Measurements from ENCODE around the gene PFN3.

- TF ChIP-seq KDM1A (CRISPR knock-in tag; IDR thresholded peaks at IDR 0.05) (no peak), CREM (IDR thresholded peaks at IDR 0.05) (no peak), CREM (CRISPR knock-in tag; IDR thresholded peaks at IDR 0.05) (no peak), TBL1XR1 (IDR thresholded peaks at IDR 0.05; ENCODE audit: borderline replicate concordance, low read length, partially characterized antibody) (no peak), BCLAF1 (IDR thresholded peaks at IDR 0.05) (no peak), ZBTB43 (CRISPR knock-in tag; conservative IDR thresholded peaks at IDR 0.05) (no peak), ZNF652 (CRISPR knock-in tag; IDR thresholded peaks at IDR 0.05; ENCODE audit: borderline replicate concordance, low read depth) (no peak), HNF1B (CRISPR knock-in tag; IDR thresholded peaks at IDR 0.05) (no peak), ZC3H4 (CRISPR knock-in tag; IDR thresholded peaks at IDR 0.05; ENCODE audit: borderline replicate concordance) (no peak), ZNF777 (CRISPR knock-in tag; IDR thresholded peaks at IDR 0.05) (no peak), FOXP4 (CRISPR knock-in tag; IDR thresholded peaks at IDR 0.05) (no peak), CTCF (CRISPR knock-in tag; IDR thresholded peaks at IDR 0.05) (no peak), RFX1 (IDR thresholded peaks at IDR 0.05) (no peak), PHF5A (CRISPR knock-in tag; IDR thresholded peaks at IDR 0.05; ENCODE audit: low read depth, unreplicated experiment) (no peak)
These were observed 43.7 kb downstream of the PFN3 start for GRCh38 chr5:177356746-177357145.

Measured in HepG2 (cell line).